B cell (primary cell): Measurements from ENCODE around the gene MPP2.

Experiments
- CTCF ChIP-seq: fragments of 200-600 bp; IDR thresholded peaks from one replicate; pipeline ENCODE4 v1.8.0; 2022; ENCODE audit warnings: antibody characterized with exemption, mild to moderate bottlenecking
- EZH2 ChIP-seq: IDR thresholded peaks from 2 replicates; pipeline ENCODE4 v1.6.1; 2012; ENCODE audit warnings: borderline replicate concordance, low read depth, mild to moderate bottlenecking, moderate library complexity, low read length; ENCODE audit not compliant: insufficient read depth, poor library complexity, severe bottlenecking

GRCh38 chr17:43873815-43874214 is 33.5 kb downstream of the MPP2 start:
- TF ChIP-seq CTCF (no peak), EZH2 (no peak)
